Mesenteric fat pad (tissue), 1 donor: ENCODE measurements around the gene VTI1A. TPM values are rescaled to one million over a fixed set of nuclear protein-coding genes. Genes with fewer than 3 reads are reported as not detected.
"Not testable (repeated sequence)": the region's sequence is repeated elsewhere in the genome, so short reads cannot be mapped to it uniquely, and the experiment has no call there.

Experiments used
- DNase-seq: peaks from one replicate; pipeline ENCODE4 v3.0.0-alpha.2; 2020; ENCODE audit warnings: low spot score
- total RNA-seq: library from RNA; stranded (reverse); fragmentation: NEBNext Ultra II Directional; extraction: Animal tissue kit (Norgen Biotek cat#: 25700); gene quantifications from one replicate; pipeline ENCODE4 v1.2.1, GENCODE V29; 2021
- donor health status: DM: yes; HTN: yes; CAD: no.

The VTI1A gene
- total RNA-seq, 1 donor from 2014 or later, result 36.1 TPM

GRCh38 chr10:112585960-112586359, 138.9 kb downstream of the VTI1A start:
- DNase-seq, result no peak

DNA sequence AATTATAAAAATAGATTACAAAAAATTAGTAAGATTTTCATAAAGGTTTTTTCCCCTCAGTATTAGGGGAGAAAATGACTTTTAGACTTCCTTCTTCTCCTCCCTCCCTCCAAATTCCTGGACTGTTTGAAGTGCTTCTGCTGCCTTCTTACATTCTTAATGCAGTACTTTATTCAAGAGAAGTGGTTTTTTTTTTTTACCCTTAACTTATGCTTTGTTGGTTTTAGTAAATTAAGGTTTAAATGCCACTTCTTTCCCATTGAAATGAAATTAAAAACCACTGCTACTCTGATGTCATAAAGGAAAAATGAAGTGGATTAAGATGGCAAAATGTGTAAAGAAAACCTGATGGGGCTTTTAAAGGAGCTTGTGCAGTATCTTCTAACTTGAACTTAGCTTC, 140.7 kb downstream of the VTI1A start:
- no peak for DNase-seq

GRCh38 chr10:112588225-112588990, 141.4 kb downstream of the VTI1A start:
- no peak for DNase-seq

DNA sequence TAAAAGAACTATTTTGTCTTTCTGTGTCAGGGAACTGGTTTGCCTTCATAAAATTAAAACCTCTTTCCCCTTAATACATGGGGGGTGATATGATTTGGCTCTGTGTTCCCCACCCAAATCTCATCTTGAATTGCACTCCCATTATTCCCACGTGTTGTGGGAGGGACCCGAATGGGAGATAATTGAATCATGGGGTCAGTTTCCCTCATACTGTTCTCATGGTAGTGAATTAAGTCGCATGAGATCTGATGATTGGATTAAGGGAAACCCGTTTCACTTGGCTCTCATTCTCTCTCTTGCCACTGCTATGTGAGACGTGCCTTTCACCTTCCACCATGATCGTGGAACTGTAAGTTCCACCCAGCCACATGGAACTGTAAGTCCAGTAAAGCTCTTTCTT, 142.1 kb downstream of the VTI1A start:
- no peak for DNase-seq

DNA sequence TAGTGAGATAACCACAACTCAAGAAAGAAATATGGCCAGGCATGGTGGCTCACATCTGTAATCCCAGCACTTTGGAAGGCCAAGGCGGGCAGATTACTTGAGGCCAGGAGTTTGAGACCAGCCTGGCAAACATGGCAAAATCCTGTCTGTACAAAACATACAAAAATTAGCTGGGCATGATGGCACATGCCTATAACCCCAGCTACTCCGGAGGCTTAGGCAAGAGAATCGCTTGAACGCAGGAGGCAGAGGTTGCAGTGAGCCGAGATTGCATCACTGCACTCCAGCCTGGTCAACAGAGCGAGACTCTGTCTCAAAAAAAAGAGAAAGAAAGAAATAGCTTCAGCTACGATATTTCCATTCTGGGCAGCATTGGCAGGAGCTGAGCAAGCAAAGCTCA, 143.8 kb downstream of the VTI1A start:
- DNase-seq, result not testable (repeated sequence)

DNA sequence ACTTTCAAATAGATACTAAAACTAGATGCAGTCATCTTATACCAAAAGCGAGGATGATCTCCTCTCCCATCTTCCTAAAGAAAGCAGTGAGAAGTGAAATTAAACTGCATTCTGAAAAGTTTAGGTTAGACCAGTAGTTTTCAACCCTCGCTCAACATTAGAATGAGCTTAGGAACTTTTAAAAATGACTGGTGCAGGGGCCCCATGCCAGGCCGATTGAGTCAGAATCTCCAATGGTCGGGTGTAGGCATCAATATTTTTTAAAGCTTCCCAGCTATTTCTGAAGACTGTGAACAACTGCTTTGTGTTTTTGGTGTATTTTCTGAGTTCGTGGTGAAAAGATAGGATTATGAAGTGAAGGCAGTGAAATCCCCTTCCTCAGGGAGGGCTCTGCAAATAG, 146.0 kb downstream of the VTI1A start:
- DNase-seq, result no peak

DNA sequence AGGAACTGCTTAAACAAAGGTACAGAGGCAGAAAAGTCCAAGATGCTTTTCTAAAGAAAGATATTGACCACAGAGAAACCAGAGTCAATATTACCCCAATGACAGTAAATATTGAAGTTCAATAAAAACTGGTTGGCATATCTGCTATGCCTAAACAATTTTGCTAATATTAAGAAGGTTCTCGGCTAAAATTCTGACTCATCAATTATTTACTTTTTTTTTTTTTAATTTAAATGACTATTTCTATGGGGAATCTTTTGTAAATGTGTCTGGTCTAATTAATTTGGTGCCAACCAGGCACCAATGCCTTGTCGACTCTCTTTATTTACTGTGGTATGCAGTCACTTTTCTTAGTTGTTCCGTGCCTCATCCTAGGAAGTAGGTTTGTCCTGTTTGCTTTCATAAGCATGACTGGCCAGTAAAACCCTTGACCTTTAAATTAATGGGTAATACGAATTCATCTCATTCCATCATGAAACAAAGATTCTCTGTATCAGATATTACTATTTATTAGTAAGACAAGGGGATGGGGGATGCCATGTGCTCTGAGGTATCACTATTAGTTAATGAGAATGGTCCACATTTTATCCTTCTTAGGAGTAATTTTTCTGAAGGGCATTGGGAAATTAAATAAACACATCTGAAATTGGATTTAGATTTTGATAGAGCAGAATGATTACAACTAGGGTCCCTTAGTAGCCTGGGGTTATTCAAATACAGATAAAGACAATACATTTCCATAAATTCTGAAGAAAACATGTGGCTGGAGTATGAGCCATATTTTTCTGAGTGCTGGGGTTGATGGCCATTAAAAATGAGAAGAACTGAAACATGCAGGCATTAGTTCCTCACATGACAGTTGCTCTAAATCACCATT, 154.4 kb downstream of the VTI1A start:
- no peak for DNase-seq

DNA sequence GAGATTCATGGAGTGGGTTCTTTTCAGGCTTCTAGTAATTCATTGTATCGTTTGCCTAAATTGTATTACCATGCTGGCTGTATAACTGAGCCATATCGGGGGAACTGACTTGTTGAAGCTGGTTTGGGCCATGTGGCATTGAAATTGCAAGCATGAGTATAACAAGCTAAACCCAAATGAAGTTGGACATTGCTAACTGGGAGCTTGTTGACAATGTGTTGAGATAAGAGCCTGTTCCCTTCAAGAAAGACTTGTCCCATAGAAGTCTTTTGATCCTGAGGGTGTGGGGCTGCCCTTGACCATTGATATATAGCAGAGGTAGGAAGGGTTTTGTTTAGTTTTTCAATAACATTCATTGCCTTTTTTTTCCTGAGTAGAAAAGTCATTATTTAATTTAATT, 156.0 kb downstream of the VTI1A start:
- DNase-seq, result no peak

DNA sequence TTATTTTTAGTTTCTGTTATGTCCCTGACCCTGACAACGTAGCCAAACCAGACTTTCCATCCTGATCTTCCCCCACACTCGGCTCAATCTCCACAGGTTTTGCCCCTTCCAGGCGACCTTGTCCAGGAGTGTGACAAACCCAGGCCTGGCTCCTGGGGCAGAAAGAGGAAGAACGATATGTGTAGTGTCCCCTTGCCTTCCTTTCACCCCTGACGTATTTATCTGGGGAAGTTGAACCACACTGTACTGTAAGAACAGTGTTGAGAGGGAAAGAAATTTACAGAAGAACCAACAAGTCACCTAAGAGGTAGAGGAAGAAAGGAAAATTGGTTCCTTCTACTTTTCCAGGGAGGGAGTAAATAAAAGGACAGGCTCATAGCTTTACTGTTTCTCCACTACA, 158.0 kb downstream of the VTI1A start:
- DNase-seq, result no peak

DNA sequence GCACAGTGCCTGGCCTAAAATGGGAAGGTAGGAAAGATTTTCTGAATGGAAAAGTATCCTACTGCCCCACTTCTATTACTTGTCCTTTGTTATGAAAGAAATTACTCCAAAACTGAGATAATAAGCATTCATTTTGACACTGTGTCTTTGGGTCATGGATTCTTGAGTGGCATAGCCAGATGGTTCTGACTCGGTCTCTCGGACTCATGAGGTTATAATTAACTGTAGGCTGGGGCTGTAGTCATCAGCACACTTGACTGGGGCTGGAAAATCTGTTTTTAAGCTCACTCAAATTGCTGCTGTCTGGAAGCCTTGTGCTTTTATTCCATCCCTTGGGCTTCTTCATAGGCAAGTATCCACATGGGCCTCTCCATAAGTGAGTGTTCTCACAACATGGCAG, 160.5 kb downstream of the VTI1A start:
- DNase-seq, result no peak

DNA sequence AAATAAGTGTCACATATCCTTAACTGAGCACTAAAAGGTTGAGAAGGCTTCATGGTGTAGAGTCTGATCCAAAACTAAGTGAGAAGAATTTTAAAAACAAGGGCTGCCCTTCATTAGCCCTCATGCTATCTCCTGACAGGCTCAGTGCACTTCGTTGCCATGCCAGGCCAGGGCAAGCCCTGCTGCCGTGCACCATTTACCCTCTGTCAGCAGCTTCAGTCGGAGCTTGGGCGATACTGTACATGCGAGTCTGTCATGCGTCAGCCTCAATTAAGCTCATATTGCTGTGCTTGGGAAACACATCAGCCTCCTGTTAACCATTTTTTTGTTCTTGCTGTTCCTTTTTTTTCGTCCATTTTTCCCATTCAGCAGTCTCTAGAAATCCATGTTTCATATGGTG, 166.6 kb downstream of the VTI1A start:
- no peak for DNase-seq

GRCh38 chr10:112614072-112614471, 167.1 kb downstream of the VTI1A start:
- DNase-seq, result no peak

GRCh38 chr10:112614586-112614985, 167.6 kb downstream of the VTI1A start:
- no peak for DNase-seq

DNA sequence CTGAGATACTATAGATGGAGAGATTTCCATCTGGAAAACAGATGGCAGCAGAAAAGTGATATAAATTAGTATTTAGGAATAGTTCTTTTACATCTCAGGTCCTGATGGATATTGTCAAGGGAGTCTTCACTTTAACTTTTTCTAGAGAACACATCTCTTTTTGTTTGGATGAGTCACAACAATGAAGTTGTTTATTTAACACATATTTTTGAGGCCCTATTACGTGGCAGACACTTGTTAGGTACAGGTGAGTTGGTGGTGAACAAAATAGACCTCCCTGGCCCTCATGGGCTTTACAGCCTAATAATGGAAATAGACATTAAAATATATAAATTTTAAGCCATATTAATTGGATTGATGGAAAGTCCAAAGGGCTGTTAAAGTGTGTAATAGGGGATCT, 168.3 kb downstream of the VTI1A start:
- no peak for DNase-seq

DNA sequence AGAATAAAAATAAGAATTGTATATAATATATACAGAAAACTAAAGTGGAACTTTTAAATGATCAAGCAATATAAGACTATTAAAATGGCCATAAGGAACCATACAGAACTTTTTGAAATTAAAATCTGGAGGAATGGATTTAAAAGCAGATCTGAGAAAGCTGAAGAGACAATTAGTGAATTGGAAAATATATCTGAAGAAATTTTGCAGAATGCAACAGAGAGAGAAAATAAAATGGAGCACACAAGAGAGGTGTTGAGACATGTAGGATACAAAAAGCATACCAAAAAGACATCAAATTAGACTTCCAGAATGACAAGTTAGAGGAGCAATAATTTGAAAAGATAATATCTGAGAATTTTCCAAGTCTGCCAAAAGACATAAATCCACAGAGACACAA, 169.6 kb downstream of the VTI1A start:
- no peak for DNase-seq

DNA sequence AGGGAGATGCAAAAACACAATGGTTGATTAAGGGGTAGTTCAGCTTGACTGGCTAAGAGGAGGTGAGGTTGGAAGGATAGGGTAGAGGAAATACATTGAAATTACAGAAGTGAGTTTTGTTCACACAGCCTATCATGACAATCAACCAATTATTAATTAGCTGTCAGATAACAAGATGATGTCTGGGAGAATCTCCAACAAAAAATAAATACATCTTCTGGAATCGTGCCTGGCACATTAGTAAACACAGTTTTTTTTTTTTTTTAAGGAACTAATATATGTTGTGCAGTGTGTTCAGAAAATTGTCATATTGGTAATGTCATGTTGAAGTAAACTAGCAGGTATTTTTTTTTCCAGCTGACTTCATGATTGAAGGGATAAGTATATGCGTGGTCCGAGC, 171.8 kb downstream of the VTI1A start:
- DNase-seq, result no peak

- DNase-seq, result no peak
These were observed 172.5 kb downstream of the VTI1A start for GRCh38 chr10:112619556-112619955.

DNA sequence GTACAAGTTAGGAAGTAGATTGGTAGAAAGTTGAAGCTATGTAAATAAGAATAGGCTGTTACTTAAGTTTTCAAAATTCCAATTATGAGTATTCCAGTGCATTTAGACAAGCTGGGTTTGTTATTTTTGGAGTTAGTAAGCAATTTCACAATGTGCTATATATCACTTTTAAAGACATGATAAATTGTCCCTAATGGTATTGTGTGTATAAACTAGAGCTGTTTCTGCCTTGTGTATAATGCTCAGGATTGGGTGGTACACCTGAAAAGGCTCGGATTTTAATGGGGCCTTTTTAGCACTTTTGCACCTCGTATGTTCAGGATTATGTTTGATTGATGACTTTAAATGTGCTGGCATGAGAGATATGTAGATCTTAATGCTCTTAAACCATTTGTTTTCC, 175.8 kb downstream of the VTI1A start:
- no peak for DNase-seq

GRCh38 chr10:112624546-112625048, 177.6 kb downstream of the VTI1A start:
- DNase-seq, result no peak

GRCh38 chr10:112628951-112629609, 182.1 kb downstream of the VTI1A start:
- no peak for DNase-seq

DNA sequence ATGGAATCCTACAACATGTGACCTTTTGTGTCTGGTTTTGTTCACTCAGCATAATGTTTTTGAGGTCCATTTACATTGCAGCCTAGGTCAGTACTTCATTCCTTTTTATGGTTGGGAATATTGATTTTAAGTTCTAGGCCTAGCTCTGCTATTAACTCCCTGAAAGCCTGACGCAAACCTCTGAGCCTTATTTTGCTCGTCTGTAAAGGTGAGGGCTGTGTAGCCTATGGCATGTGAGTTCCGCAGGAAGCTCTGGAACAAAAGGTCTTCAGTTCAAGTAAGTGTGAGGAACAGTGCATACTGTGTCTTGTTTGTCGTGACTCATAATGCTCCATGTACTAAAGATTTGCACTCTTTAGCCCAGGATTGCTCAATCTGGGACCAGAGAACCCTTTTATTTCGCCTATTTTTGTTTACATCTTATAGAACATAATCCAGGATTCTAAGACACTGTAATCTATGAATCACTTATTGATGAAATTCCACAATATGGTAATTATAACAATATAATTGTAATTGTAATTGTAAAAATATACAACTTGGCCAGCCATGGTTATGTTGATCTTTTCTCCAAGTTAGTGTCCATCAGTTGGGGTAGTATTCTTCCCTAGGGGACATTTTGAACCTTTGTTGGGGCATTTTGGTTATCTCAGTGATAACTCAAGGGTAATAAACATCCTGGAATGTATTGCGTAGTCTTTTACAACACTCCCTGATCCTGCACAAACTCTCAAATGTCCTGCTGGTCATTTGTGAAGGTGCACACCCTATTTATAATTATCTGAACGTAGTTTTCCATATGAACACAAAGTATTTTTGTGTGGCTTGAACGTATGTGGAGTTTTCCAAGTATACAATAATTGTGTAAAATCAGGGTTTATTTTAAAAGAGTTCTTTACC, 184.7 kb downstream of the VTI1A start:
- DNase-seq, result no peak
